Upper lobe of right lung (tissue), 1 donor: Measurements from ENCODE around the gene PSPN. TPM values are rescaled to one million over a fixed set of nuclear protein-coding genes. Genes with fewer than 3 reads are reported as not detected.
"Not testable (repeated sequence)": the region's sequence is repeated elsewhere in the genome, so short reads cannot be mapped to it uniquely, and the experiment has no call there.

Experiments
- ATAC-seq: fragments of 200-7000 bp; cut with Tn5 transposase; one replicate; pipeline ENCODE4 v1.9.1; 2020; ENCODE audit warnings: mild to moderate bottlenecking, moderate library complexity
- DNase-seq: peaks from one replicate; pipeline ENCODE4 v3.0.0-alpha.2; 2020
- H3K27ac ChIP-seq: fragments of 200-600 bp; one replicate; pipeline ENCODE4 v1.8.0; 2022
- H3K27me3 ChIP-seq: fragments of 200-600 bp; one replicate; pipeline ENCODE4 v1.8.0; 2022; ENCODE audit warnings: mild to moderate bottlenecking
- H3K36me3 ChIP-seq: fragments of 200-600 bp; one replicate; pipeline ENCODE4 v1.8.0; 2022
- H3K4me1 ChIP-seq: fragments of 200-600 bp; one replicate; pipeline ENCODE4 v1.8.0; 2022
- H3K4me3 ChIP-seq: fragments of 200-600 bp; one replicate; pipeline ENCODE4 v1.8.0; 2022; ENCODE audit warnings: mild to moderate bottlenecking
- H3K9me3 ChIP-seq: fragments of 200-600 bp; one replicate; pipeline ENCODE4 v1.8.0; 2022
- intact Hi-C: fragments of 100-400 bp; cut with DNase I; formaldehyde crosslinking; loops from one replicate; pipeline ENCODE4 v1.11.0; 2022
- total RNA-seq: library from RNA; stranded (reverse); fragmentation: NEBNext Ultra II Directional; extraction: Animal tissue kit (Norgen Biotek cat#: 25700); gene quantifications from one replicate; pipeline ENCODE4 v1.2.1, GENCODE V29; 2021
- TF ChIP-seq, protein P1 (sequence below): fragments of 200-600 bp; IDR thresholded peaks from one replicate; pipeline ENCODE4 v1.8.0; 2022; ENCODE audit warnings: antibody characterized with exemption
- donor health status: DM: no; HTN: yes; CAD: no; lungs with severe emphysema.

PSPN gene
- total RNA-seq, 1 donor from 2014 or later: 1.7 TPM

DNA sequence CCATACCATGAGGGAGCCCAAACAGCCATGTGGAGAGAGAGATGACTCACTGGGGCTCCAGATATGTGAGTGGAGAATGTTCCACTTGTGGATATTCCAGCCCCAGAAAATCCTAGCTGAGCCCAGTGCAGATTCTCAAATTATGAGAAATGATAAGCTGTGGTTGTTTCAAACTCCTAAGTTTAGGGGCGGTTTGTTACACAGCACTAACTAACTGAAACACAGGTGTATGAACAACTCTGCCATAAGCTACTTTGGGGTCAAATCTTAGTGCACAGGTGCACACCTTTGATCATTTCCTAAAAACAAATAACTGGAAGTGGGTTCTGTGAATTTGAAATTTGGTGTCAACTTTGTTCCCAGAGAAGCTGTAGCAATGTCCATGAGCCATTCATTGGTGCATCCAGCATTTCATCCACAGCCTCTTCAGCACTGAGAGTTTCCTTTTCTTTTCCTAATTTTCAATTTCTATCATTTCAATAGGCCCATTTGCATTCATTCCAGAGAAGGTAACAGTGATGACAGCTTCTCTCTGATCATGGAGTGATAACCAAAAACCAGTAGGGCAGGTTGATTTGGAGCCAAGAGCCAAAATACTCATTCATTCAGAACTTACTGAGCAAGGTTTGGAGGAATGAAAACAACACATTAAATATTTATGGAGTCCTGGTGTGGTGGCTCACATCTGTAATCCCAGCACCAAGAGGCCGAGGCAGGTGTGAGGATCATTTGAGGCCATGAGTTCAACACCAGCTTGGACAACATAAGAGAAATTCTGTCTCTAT is 23.2 kb downstream of the PSPN start:
- Histone ChIP-seq H3K36me3 (no peaks in the 10 kb centered on the region), H3K27ac (no peak overlapping the region), H3K27me3 (no peaks in the 10 kb centered on the region), H3K4me3 (no peak overlapping the region), H3K9me3 (no peaks in the 10 kb centered on the region), H3K4me1 (no peaks in the 10 kb centered on the region)
- DNase-seq (no peak), ATAC-seq (no peak)
- TF ChIP-seq, protein P1, sequence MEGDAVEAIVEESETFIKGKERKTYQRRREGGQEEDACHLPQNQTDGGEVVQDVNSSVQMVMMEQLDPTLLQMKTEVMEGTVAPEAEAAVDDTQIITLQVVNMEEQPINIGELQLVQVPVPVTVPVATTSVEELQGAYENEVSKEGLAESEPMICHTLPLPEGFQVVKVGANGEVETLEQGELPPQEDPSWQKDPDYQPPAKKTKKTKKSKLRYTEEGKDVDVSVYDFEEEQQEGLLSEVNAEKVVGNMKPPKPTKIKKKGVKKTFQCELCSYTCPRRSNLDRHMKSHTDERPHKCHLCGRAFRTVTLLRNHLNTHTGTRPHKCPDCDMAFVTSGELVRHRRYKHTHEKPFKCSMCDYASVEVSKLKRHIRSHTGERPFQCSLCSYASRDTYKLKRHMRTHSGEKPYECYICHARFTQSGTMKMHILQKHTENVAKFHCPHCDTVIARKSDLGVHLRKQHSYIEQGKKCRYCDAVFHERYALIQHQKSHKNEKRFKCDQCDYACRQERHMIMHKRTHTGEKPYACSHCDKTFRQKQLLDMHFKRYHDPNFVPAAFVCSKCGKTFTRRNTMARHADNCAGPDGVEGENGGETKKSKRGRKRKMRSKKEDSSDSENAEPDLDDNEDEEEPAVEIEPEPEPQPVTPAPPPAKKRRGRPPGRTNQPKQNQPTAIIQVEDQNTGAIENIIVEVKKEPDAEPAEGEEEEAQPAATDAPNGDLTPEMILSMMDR: no peak
- intact Hi-C loops: no loop called here

DNA sequence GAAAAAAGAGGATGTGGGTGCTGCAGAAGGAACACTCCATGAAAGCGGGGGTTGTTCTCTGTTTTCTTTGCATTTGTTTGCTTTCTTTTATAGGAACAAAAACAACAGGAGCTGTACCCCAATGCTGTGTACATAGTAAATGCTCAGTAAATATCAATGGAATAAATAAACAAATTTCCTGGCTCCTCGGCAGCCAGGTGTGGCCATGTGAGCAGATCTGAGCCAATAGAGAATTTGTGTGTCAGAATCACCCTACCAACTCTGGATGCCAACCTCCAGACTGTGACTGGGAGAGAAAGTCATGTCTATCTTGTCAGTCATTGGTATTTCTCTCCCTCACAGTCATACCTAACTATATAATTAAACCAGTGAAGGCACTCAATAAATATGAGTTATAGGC is 25.0 kb downstream of the PSPN start:
- Histone ChIP-seq H3K27ac (no peak overlapping the region), H3K27me3 (no peaks in the 10 kb centered on the region), H3K9me3 (no peaks in the 10 kb centered on the region), H3K36me3 (no peaks in the 10 kb centered on the region), H3K4me1 (no peaks in the 10 kb centered on the region), H3K4me3 (no peak overlapping the region)
- no peak for ATAC-seq
- intact Hi-C loops: no loop called here
- TF ChIP-seq, protein P1: no peak
- DNase-seq: no peak

DNA sequence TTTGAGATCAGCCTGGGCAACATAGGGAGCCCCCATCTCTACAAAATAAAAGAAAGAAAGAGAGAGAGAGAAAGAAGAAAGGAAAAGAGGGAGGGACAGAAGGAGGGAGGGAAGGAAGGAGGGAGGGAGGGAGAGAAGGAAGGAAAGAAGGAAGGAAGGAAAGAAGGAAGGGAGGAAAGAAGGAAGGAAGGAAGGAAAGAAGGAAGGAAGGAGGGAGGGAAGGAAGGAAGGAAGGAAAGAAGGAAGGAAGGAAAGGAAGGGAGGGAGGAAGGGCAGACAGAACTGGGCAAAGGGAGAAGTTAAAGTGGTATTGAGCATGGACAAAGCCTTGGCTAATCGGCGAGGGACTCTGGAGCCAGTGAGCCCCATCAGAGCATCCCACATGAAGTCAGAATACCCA is 26.5 kb downstream of the PSPN start:
- DNase-seq, ATAC-seq, H3K4me1 ChIP-seq, H3K27me3 ChIP-seq, intact Hi-C loops, H3K27ac ChIP-seq, H3K4me3 ChIP-seq, H3K36me3 ChIP-seq, H3K9me3 ChIP-seq: not testable (repeated sequence)

DNA sequence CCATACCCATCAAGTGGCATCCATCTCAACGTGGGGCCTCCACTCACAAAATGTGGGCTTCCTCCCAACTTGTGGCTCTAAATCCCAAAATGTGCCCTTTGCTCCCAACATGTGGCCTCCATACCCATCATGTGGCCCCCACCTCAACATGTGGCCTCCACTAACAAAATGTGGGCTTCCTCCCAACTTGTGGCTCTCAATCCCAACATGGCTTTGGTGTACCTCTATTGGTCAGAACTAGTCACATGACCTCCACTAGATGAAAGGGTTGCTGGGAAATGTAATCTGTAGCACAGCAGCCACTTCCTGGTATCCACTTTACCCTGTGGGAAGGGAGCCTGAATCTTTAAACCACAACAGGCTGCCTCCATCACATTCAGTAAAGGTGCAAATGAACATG is 32.3 kb downstream of the PSPN start:
- Histone ChIP-seq H3K9me3 (no peaks in the 10 kb centered on the region), H3K27ac (no peak overlapping the region), H3K36me3 (no peaks in the 10 kb centered on the region), H3K4me3 (no peak overlapping the region), H3K4me1 (no peaks in the 10 kb centered on the region), H3K27me3 (no peaks in the 10 kb centered on the region)
- TF ChIP-seq, protein P1: no peak
- DNase-seq (no peak), ATAC-seq (no peak)
- intact Hi-C loops: no loop called here

DNA sequence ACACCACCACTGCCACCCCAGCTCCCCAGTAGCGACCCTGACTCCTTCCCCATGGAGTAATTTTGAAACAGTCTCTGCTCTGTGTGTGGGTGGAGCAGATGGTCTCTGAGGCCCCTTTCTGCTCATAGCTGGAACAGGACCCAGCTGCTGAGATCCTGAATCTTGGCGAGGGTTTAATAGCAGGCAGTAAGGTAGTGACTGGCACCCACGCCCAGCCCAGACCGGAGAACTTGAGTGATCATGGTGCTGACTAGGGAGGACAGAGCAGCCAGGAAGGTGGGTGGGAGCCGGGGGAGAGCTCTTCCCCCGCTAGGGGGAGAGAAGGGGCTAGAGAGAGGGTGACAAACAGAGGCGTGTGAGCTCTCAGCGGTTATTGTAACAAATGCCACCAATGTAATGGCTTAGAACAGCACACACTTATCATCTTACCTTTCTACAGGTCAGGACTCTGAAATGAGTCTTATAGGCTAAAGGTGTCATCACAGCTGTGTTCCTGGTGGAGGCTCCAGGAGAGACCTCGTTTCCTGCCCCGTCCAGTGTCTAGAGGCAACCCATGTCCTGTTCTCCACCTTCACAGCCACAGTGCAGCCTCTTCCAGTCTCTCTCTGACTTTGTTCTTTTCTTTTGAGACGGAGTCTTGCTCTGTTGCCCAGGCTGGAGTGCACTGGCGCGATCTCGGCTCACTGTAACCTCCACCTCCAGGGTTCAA is 35.1 kb downstream of the PSPN start:
- intact Hi-C loops: no loop called here
- H3K36me3 ChIP-seq: no peaks in the 10 kb centered on the region
- DNase-seq: no peak
- H3K4me1 ChIP-seq: no peaks in the 10 kb centered on the region
- TF ChIP-seq, protein P1: no peak
- no peaks in the 10 kb centered on the region for H3K27me3 ChIP-seq
- no peaks in the 10 kb centered on the region for H3K9me3 ChIP-seq
- ATAC-seq: no peak
- no peak overlapping the region for H3K4me3 ChIP-seq
- H3K27ac ChIP-seq: no peak overlapping the region

DNA sequence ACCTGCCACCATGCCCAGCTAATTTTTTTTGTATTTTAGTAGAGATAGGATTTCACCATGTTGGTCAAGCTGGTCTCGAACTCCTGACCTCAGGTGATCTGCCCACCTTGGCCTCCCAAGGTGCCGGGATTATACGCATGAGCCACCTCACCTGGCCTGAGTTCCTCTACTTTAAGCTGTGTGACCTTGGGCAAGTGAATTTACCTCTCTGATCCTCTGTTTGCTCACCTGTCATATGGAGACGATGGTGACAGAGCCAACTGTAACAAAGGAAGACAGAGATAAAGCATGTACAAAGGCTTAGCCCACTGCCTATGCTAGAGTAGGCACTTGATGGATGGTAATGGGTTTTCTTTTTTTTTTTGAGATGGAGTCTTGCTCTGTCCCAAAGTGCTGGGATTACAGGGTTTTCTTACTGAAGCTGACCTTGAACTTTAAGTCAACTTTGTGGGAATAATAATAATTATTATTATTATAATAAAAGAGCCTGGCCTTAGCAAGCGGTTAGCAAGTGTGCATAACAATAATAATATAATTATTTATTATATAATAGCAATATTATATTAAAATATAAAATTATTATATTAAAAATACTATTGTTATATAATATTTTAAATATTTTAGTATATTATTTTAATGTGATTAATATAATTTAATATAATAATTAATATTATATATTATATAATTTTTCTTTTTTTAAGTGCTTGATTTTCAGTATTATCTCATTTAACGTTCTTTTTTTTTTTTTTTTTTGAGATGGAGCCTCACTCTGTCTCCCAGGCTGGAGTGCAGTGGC is 41.0 kb downstream of the PSPN start:
- no peaks in the 10 kb centered on the region for H3K4me1 ChIP-seq
- H3K36me3 ChIP-seq: no peaks in the 10 kb centered on the region
- no peak overlapping the region for H3K4me3 ChIP-seq
- no peaks in the 10 kb centered on the region for H3K27me3 ChIP-seq
- H3K27ac ChIP-seq: no peak overlapping the region
- intact Hi-C loops: no loop called here
- TF ChIP-seq, protein P1: no peak
- no peak for DNase-seq
- ATAC-seq: no peak
- no peaks in the 10 kb centered on the region for H3K9me3 ChIP-seq
